SKM-1 (cell line): Measurements from ENCODE around the gene DENND2A.
"Not testable (repeated sequence)": the region's sequence is repeated elsewhere in the genome, so short reads cannot be mapped to it uniquely, and the experiment has no call there.

Experiments used
- DNase-seq: peaks from one replicate; lab custom pipeline; 2025; ENCODE audit not compliant: unreplicated experiment; lab: John Stamatoyannopoulos, UW

DENND2A gene

DNA sequence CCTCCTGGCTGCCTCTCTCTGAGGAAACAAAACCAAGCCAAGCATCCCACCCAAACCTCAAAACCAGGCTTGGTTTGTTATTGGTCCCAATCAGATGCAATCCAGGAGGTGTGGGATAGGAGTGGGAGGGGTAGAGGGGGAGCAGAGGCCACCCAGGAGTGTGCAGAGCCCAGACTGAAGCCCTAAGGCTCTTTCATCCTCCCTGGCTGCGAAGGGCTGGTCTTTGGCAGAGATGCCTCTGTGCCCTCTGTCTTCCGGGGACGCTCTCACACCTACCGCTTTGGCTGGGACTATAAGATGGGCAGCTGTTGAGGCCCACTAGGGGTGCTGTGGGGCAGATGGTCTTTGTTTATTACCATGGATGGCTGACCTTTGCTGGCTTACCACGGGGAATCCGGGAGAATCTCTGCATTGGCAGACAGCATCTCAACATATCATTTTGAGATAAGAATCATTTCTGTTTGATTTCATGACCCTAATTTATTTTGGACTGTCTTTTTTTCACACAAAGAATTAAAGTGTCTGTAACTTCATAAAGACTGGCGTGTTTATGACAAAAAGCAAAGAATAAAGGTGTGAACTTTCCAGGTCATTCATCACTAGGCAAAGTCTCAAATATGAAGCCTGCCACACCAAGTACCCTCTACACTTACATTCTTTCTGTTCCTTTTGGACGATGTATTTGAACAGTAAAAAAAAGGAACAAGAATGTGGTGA is 6.5 kb upstream of the DENND2A start:
- no peak for DNase-seq

- DNase-seq, result no peak
Observed at GRCh38 chr7:140645166-140645900, 4.7 kb upstream of the DENND2A start.

DNA sequence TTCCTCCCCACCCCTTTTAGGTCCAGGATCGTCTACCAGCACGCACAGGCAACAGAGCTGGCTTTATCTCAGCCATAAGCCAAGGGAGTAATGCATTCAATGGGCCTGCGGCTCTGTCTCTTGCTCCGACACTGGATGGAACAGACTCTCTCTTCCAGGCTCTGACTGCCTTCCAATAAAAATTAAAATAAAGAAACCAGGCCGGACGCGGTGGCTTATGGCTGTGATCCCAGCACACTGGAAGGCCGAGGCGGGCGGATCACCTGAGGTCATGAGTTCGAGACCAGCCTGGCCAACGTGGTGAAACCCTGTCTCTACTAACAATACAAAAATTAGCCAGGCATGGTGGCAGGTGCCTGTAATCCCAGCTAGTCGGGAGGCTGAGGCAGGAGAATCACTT is 4.1 kb upstream of the DENND2A start:
- not testable (repeated sequence) for DNase-seq

DNA sequence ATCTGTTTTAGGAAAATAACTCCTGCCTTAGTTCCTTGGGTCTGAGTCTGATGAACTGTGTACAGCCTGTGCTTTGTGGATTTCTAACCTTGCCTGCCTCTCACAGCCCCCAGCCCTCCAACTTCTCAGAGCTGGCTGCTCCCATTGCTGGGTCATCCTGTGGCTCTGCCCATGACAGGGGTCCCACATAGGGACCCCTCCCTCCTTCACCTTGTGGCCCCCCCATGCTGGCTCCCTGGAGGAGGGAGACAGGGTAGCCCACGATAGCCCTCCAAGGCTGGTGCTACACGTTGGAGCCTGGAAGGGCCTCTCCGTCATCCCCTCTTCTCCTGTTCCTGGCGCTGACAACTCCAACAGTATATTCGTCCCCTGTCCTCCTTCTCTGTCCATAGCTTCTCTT is 2.8 kb upstream of the DENND2A start:
- no peak for DNase-seq

GRCh38 chr7:140641524-140642195 is 1.0 kb upstream of the DENND2A start:
- DNase-seq, result no peak

- DNase-seq, result no peak
Observed at GRCh38 chr7:140640060-140640637, 464 bp downstream of the DENND2A start.

GRCh38 chr7:140639366-140640053 is 1.1 kb downstream of the DENND2A start:
- DNase-seq, result no peak

GRCh38 chr7:140638173-140638791 is 2.3 kb downstream of the DENND2A start:
- DNase-seq, result no peak

DNA sequence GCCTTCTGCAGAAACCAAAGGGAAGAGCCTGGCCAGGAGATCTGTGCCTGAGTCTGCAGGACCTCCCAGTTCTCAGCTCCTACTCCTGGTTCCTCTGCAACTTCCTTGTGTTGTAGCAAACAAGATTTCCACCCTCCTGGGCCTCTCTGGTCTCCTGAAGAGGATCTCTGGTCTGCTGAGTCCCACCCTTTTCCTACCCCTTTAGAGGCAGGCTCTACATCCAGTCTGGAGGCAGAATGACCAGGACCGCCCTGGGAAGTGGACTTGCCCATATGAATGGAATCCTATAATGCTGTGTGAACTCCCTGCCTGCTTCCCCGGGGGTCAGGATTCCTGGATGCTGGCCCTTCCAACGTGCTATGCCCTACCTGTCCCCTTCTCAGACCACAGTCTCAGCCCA is 3.2 kb downstream of the DENND2A start:
- no peak for DNase-seq

- DNase-seq, result no peak
Observed at GRCh38 chr7:140635816-140636215, 4.8 kb downstream of the DENND2A start.

- no peak for DNase-seq
Observed at GRCh38 chr7:140635345-140635744, 5.3 kb downstream of the DENND2A start.

GRCh38 chr7:140631602-140632001 is 9.0 kb downstream of the DENND2A start:
- no peak for DNase-seq

DNA sequence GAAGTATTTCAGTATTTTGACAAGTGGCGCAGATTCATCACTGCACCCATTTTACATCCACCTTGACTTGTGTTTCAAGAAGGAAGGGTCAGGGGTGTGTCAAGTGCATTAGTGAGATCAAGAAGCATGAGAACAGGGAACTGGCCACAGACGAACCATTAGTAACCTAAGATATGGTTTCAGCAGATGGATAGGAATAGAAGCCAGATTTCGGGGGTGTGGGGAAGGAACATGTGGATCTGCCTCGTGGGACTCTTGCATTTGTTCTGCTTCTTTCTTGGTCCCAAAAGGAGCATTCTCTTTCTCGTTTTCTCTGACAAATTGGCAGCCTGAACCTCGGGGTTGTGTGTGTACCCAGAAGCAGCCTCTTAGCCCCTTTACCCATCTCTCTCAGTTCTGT is 9.6 kb downstream of the DENND2A start:
- no peak for DNase-seq

- DNase-seq, result no peak
Observed at GRCh38 chr7:140625908-140626868, 14.4 kb downstream of the DENND2A start.

DNA sequence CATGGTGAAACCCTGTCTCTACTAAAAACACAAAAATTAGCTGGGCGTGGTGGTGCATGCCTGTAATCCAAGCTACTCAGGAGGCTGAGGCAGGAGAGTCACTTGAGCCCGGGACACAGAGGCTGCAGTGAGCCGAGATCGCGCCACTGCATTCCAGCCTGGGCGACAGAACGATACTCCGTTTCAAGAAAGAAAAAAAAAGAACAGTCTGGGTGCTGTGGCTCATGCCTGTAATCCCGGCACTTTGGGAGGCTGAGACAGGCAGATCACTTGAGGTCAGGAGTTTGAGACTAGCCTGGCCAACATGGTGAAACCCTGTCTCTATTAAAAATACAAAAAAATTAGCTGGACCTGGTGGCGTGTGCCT is 15.4 kb downstream of the DENND2A start:
- DNase-seq, result not testable (repeated sequence)

DNA sequence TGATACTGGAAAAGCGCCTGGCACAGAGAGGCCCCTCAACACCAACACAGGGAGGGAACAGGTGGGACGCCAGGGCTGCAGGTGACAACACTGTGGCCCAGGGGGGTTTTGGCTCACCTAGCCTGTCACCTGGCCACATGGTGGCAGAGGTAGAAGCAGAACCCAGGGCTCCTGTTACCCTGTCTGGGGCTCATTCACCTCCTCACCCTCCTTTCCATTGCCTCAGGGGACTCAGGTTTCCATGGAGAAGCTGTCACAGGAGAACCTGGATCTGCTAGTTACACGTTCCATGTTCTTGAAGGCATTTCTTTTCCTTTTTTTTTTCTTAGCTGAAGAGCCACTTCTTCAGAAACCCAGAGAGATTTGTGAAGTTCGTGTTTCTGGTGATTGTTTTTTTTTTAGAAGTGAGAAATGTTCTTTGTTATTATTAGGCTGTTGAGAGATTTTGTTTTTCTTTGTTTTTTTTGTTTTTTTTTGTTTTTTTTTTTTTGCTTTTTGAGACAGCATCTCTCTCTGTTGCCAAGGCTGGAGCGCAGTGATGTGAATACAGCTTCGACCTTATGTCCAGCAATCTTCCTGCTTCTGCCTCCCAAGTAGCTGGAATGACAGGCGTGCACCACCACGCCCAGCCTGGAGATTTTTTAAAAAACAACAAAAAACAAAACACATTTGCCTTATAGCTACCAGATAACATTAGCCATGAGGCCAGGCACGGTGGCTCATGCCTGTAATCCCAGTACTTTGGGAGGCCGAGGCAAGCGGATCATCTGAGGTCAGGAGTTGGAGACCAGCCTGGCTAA is 16.0 kb downstream of the DENND2A start:
- DNase-seq, result no peak

DNA sequence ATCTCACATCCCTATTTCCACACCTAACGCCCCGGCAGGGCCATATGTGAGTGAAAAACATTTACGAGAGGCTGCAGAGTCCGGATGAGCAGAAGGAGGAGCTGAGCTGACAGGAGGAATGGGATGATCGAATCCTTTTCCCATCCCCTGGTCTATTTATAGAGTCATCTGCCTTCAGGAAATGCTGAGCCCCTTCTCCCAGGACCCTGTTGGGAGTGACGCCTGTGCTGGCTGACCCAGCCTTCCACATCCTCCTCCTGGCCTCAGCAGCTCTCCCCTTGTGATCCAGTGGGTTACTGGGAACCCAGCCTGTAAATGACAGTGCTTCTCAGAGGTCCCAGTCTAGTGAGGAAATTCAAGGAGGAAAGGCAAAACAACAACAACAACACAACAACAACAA is 16.6 kb downstream of the DENND2A start:
- DNase-seq, result no peak

- DNase-seq, result no peak
Observed at GRCh38 chr7:140621401-140622021, 19.1 kb downstream of the DENND2A start.
